HepG2 (cell line): ENCODE measurements around the gene NEDD8. TPM values are rescaled to one million over a fixed set of nuclear protein-coding genes. Genes with fewer than 3 reads are reported as not detected.

Source experiments
- FOXJ3 ChIP-seq: sonication (generic); formaldehyde crosslinking; IDR thresholded peaks from 2 replicates; pipeline ENCODE4 v1.4.0; 2020; ENCODE audit warnings: missing genetic modification reagents, mild to moderate bottlenecking, borderline replicate concordance
- HINFP ChIP-seq: sonication (generic); formaldehyde crosslinking; IDR thresholded peaks from 2 replicates; pipeline ENCODE4 v1.4.0; 2020; ENCODE audit warnings: low read depth, mild to moderate bottlenecking, missing genetic modification reagents
- HMGA1 ChIP-seq: sonication (generic); formaldehyde crosslinking; conservative IDR thresholded peaks from 2 replicates; pipeline ENCODE4 v1.4.0; 2020; ENCODE audit warnings: missing genetic modification reagents
- IKZF4 ChIP-seq: sonication (generic); formaldehyde crosslinking; IDR thresholded peaks from 2 replicates; pipeline ENCODE4 v1.5.1; 2020; ENCODE audit warnings: borderline replicate concordance, mild to moderate bottlenecking, low read depth, missing genetic modification reagents; ENCODE audit errors: not compliant biosample characterization
- NKX3-1 ChIP-seq: sonication (generic); formaldehyde crosslinking; IDR thresholded peaks from 2 replicates; pipeline ENCODE4 v1.5.0; 2020; ENCODE audit warnings: missing genetic modification reagents
- SKI ChIP-seq: fragments of 450-650 bp; IDR thresholded peaks from one replicate; pipeline ENCODE4 v1.6.1; 2018; ENCODE audit warnings: mild to moderate bottlenecking; ENCODE audit not compliant: partially characterized antibody
- STAT6 ChIP-seq: sonication (generic); formaldehyde crosslinking; IDR thresholded peaks from 2 replicates; pipeline ENCODE4 v1.4.0; 2020; ENCODE audit warnings: missing genetic modification reagents, mild to moderate bottlenecking, borderline replicate concordance
- TBX2 ChIP-seq: sonication (generic); formaldehyde crosslinking; IDR thresholded peaks from 2 replicates; pipeline ENCODE4 v1.5.0; 2020; ENCODE audit warnings: missing genetic modification reagents, mild to moderate bottlenecking, borderline replicate concordance
- ZBTB49 ChIP-seq: sonication (generic); formaldehyde crosslinking; IDR thresholded peaks from 2 replicates; pipeline ENCODE4 v1.4.0; 2020; ENCODE audit warnings: missing genetic modification reagents, borderline replicate concordance
- ZNF275 ChIP-seq: sonication (generic); formaldehyde crosslinking; IDR thresholded peaks from 2 replicates; pipeline ENCODE4 v1.8.0; 2022; ENCODE audit warnings: missing genetic modification reagents, mild to moderate bottlenecking, inconsistent platforms, borderline replicate concordance
- ZNF292 ChIP-seq: sonication (generic); formaldehyde crosslinking; IDR thresholded peaks from 2 replicates; pipeline ENCODE4 v1.8.1; 2022; ENCODE audit warnings: mild to moderate bottlenecking, low read depth, missing genetic modification reagents, borderline replicate concordance
- ZNF414 ChIP-seq: sonication (generic); formaldehyde crosslinking; IDR thresholded peaks from 2 replicates; pipeline ENCODE4 v1.5.0; 2020; ENCODE audit warnings: missing genetic modification reagents
- ZNF503 ChIP-seq: sonication (generic); formaldehyde crosslinking; IDR thresholded peaks from 2 replicates; pipeline ENCODE4 v1.4.0; 2020; ENCODE audit warnings: missing genetic modification reagents
- polyA plus RNA-seq, 8 experiments: library from polyadenylated mRNA; depleted of rRNA in 3 of 8; stranded (reverse) in 7 of 8; unstranded in 1 of 8; fragments of >200 nt; fragmentation: Illumina TruSeq in 4 of 8; extraction: Trizol in 4 of 8; gene quantifications; 2 replicates each; pipeline versions ENCODE4 v1.2.1 to v1.2.3, GENCODE V29; 2011 to 2016; ENCODE audit warnings: low read depth in 4 of 8, missing spikeins in 1 of 8, mixed read lengths in 1 of 8; ENCODE audit not compliant: insufficient read depth in 1 of 8
- total RNA-seq, 5 experiments: library from RNA; depleted of rRNA; stranded (reverse); fragments of >200 nt; fragmentation: Illumina TruSeq; extraction: Trizol; gene quantifications; 2 replicates each; pipeline ENCODE4 v1.2.3, GENCODE V29; 2016; ENCODE audit warnings: low read depth in 1 of 5

NEDD8 gene
- total and polyA plus RNA-seq, 2 of the 13 experiments (the other 11 are each of a cell fraction or from before 2014, with no cell fraction given), result 535 to 713 TPM

- TF ChIP-seq HMGA1 (CRISPR knock-in tag) (no peak), SKI (no peak), ZNF414 (no peak), NKX3-1 (CRISPR knock-in tag) (no peak), ZBTB49 (CRISPR knock-in tag) (no peak), HINFP (CRISPR knock-in tag) (no peak), TBX2 (CRISPR knock-in tag) (0 out of 2 replicates have a peak, but pooled peaks have one; percentile 36), ZNF275 (CRISPR knock-in tag) (no peak), ZNF292 (CRISPR knock-in tag) (no peak), FOXJ3 (no peak), STAT6 (CRISPR knock-in tag) (no peak), IKZF4 (CRISPR knock-in tag) (no peak), ZNF503 (CRISPR knock-in tag) (no peak)
Observed at GRCh38 chr14:24207104-24207551, 25.0 kb downstream of the NEDD8 start (continued).
